GM18520 (cell line): ENCODE data around the gene BOK.
"Not testable (repeated sequence)": the region's sequence is repeated elsewhere in the genome, so short reads cannot be mapped to it uniquely, and the experiment has no call there.

Source experiments
- ATAC-seq: cut with Tn5 transposase; IDR thresholded peaks from one replicate; pipeline ENCODE4 v1.9.1; 2021; ENCODE audit not compliant: unreplicated experiment

BOK gene

DNA sequence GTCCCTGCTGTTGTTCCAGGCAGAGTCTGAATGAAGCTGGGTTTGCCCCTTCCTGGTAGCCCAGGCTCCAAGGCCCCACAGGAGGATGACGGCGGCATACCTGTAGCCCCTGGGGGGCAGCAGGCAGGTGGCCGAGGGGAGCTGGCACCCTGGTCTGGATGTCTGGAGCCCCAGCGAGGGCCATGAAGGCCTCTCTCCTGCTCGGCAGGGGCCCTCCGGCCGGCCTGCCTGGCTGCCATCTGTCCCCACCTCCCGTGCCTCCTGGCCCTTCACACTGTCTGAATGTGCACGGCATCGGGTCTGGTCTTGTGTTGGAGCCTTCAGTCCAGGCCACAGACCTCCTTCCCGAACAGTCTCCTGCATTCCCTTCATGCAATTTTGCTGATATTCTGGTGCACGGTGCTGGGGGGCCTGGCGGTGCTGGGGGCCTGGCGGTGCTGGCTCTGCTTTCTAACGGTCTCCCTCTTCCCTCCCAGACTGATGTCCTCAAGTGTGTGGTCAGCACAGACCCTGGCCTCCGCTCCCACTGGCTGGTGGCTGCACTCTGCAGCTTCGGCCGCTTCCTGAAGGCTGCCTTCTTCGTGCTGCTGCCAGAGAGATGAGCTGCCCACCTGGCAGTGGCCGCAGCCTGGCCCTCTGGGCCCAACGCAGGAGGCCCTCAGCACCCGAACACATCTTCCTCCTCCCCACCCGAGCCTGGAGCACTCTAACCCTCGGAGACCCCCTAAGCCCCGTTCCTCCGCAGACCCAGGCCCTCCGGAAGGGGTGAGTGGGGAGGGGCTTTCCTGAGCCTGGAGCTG lies 13.5 kb downstream of the BOK start:
- ATAC-seq: no peak

DNA sequence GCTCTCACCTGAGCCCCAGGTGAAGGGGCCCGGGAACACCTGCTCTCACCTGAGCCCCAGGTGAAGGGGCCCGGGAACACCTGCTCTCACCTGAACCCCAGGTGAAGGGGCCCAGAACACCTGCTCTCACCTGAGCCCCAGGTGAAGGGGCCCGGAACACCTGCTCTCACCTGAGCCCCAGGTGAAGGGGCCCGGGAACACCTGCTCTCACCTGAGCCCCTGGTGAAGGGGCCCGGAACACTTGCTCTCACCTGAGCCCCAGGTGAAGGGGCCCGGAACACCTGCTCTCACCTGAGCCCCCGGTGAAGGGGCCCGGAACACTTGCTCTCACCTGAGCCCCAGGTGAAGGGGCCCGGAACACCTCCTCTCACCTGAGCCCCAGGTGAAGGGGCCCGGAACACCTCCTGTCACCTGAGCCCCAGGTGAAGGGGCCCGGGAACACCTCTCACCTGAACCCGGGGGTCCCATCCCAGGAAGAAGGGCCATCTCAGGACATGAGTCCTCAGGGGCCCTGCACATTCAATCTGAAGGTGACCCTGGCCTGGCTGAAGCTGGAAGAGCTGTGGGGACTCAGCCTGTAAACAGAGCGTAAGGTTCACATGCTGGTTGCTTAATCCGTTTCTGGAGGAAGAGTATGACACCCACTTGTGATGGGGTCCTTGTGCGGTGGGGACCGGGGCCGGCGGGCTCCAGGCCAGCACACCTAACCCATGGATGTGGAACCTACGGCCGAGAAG lies 14.5 kb downstream of the BOK start:
- not testable (repeated sequence) for ATAC-seq

GRCh38 chr2:241573741-241574140 lies 15.2 kb downstream of the BOK start:
- no peak for ATAC-seq

DNA sequence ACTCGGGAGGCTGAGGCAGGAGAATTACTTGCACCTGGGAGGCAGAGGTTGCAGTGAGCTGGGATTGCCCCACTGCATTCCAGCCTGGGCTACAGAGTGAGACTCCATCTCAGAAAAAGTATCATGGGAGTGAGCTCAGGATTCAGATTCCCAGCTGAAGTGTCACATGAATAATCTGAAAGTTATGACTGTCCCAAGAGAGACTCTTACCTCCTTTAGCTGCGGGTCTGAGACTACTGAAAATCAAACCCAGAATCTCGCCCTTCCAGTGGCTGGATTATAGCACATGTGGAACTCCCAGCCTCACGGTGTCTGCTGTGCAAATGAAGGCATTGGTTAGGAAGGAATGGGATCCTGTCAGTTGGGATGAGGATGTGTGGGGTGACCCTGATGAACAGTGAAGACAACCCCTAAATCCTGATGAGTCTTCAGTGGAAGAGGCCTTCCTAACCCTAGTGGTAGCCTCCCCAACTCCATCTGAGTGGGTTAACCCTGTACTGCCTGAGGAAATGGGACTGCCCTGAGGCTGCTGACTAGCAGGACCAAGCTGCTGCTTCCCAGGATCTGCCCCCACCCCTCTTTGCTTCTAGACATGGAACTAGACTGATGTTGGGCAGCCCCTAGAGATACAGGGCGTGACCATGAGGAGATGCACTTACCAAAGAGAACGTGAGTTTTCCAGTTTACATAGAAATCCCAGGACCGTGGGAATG lies 16.5 kb downstream of the BOK start:
- no peak for ATAC-seq

GRCh38 chr2:241575624-241576292 lies 17.2 kb downstream of the BOK start:
- no peak for ATAC-seq

- no peak for ATAC-seq
Measured at GRCh38 chr2:241576293-241576654, 17.7 kb downstream of the BOK start.

DNA sequence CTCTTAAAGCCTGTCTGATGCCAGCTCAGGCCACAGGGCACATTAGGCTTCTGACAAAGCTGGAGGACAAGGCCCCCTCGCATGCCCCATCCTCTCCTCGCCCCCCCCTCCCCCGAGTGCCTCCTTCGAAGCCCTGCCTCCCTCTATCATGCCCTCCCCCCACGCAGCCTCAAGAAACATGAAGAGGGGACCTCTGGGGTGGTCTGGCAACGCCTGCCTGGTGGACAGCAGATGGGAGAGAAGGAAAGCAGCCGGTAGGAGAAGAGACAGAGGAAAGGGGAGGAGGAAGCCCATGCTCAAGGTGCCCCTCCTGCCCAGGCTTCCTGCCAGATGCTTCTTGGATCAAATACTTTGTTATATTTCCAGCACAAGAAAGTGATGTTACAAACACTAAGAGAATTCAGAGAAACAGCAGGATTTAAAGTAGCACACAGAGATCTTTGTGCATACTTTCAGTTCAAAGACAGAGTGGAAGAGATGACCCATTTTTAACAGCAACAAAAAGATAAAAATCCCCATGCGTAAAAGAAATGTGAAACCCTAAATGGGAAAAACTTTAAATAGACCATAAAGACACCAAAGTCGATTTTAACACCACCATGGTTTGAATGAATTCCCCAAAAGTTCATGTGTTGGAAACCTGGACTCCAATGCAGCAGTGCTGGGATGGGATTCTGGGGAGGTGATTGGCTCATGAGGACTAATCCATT lies 19.0 kb downstream of the BOK start:
- ATAC-seq: no peak

DNA sequence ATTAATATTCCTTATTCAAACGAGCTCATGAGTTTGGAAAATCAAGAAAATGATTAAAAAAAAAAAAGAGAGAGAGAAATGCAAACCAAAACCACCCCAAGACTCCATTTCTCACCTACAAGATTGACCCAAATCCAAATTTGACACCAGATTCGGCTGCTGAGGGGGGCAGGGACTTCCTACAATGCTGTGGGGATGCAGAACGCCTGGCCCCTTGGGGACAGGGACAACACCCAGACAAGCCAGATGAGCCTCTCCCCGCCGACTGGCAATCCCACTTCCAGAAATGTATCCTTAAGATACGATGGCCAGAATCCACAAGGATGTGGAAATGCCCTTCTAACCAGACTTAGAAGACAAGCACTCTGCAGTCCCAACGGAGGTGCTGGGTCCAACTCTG lies 20.7 kb downstream of the BOK start:
- ATAC-seq: no peak

- no peak for ATAC-seq
Measured at GRCh38 chr2:241582328-241582727, 23.8 kb downstream of the BOK start.

- ATAC-seq: no peak
Measured at GRCh38 chr2:241582806-241583205, 24.3 kb downstream of the BOK start.

- ATAC-seq: no peak
Measured at GRCh38 chr2:241584436-241584835, 25.9 kb downstream of the BOK start.

DNA sequence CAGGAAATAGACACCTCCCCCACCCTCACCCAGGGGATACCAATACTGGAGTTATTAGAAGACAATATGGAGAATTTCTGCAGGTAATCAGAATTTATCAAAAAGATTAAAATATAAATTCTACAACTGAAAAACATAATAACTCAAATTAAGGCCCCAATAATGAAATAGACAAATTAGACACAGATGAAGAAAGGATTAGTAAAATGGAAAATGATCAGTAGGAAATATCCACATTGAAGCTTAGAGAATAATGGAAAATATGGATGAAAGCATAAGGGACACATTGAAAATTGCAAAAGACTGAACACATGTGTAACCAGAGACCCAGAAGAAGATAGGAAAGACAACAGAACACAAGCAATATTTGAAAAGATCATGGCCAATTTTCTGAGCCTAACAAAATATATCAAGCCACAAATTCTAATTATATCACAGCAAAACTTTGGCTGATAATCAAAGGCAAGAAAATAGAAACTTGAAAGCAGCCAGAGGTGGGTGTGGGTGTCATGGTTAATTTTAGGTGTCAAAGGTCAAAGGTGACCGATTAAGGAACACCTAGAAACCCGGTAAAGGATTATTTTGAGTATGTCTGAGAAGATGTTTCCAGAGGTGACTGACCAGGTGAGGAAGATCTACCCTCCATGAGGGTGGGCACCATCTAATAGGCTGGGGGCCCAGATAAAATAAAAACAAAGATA lies 28.2 kb downstream of the BOK start:
- no peak for ATAC-seq

DNA sequence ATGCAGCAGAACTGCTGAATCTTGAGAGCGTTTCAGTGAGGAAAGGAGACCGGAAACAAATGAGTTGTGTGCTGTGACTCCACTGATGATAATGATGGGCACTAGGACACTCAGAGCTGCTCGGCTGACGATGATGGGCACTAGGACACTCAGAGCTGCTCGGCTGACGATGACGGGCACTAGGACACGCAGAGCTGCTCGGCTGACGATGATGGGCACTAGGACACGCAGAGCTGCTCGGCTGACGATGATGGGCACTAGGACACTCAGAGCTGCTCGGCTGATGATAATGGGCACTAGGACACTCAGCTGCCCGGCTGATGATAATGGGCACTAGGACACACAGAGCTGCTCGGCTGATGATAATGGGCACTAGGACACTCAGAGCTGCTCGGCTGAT lies 31.3 kb downstream of the BOK start:
- not testable (repeated sequence) for ATAC-seq

GRCh38 chr2:241590496-241591455 lies 32.2 kb downstream of the BOK start:
- ATAC-seq: not testable (repeated sequence)

DNA sequence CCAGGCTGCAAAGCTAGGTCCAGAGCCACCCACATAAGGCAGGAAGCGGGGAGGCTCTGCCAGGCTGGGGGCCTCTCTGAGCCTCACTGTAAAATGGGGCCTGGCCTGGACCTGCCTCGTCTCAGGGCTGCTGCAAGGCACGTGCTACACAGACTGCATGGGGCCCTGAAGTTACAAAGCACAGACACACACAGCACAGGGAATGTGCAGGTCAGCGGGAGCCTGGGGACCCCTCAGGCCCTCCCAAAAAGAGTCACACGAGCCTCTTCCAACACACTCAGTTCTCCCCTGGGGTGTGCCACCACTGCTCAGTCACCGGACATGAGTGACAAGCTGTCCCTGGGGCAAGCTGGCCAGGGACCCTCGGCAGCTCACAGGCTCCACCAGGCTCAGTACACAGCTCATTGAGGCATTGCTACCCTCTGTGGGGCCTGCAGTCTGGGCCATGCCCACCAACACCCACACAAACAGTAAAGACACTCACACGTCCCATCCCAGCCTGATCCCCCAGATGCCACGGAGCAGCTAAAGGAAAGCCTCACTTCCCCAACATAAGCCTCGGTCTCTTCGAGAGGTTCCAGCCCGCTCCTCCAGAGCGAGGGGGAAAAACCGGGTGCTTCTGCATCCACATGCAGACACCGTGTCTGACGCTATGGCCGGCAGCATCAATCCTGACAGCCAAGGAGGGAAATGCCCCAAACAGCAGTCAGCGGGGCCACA lies 33.7 kb downstream of the BOK start:
- no peak for ATAC-seq

DNA sequence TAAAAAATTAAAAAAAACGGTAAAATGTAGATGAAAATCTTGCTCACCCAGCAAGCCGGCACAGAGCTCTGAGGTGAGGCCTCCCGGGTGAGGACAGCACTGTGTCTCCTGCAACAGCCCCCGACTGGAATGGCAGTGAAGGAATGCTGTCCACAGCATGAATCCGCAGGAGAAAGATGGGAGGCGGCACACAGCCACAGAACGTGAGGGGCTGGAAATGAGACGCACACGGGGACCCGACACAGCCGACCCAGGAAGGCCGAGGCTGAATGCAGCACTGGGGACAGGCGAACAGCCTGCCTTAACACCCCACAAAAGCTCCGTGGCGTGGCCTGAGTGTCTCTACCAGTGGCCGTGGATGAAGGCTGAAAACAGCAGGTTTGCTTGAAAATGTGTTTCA lies 34.7 kb downstream of the BOK start:
- ATAC-seq: no peak

DNA sequence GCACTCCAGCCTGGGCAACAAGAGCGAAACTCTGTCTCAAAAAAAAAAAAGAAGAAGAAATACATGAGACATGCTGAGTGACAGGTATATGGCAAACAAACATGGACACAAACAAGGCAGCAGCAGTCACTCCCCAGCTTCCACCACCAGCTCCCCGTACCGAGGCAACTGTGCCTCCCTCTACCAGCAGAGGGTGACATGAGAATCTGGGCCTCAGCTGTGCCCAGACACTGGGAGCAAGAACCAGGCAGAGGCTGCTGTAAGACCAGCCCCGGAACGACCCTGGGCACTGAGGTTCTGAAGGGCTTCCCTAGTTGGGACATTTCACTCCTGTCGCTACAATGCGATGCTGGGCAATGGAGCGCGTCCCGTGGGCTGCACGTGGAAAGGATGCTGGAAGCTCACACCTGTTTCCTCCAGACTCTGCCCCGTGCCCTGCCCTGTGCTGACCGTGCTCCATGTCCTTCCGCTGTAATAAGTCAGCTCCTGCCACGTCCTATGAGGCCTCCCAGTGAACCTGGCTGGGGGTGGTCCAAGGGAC lies 37.1 kb downstream of the BOK start:
- ATAC-seq: no peak

GRCh38 chr2:241597561-241597960 lies 39.0 kb downstream of the BOK start:
- ATAC-seq: no peak
